ENCODE data around the gene SORCS2.
A peak's percentile ranks its signal among the peaks of the same experiment; 100 is the strongest.

The SORCS2 gene

DNA sequence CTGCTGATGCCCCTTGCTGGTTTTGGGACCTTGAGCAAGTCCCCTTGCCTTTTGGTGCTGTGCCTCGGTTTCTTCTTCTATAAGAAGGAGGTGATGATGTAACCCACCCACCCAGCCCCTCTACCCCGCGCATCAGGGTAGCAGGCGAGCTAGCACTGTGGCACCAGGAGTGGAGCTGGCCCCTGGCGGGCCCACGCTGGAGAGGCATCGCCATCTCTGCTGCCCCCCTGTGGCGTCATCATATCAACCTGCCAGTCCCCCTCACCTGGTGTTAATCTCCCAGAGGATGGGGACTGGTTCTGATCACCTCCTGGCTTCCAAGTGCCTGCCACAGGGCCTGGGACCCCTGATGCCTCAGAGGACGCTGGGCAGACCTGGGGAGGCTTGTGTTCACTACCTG, 6.3 kb upstream of the SORCS2 start:
- DNase-seq (ENCODE audit: low spot score) = peak; percentile 14

DNA sequence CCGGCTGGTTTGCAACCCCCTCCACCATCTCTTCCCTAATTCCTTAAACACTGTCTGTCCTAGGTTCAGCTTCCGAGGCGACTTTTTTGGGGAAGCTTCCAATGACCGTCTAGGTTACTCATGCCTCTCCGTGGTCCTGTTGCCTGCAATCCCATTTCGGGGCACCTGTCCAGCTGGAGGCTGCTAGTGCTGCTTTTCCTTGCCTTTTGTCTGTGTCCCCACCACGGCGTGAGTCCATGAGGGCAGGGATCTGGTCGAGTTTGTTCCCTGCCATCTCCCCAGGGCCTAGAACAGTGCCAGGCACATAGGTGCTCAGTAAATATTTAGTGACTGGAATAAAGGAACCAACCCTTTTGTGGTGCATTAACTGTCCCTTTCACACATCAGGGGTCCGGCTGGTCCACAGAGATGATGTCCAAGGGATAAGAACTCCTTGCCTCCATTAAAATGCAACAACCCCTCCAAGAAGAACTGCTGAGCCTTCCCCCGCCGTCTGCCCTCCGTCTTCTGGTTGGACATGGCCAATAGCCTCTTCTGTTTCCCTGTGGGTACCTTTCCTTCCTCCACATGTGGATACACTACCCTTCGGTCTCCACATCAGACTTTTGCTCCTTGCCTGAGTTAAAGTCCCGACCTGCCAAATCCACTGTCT, 5.7 kb upstream of the SORCS2 start:
- DNase-seq (ENCODE audit: low spot score) = no peak

DNA sequence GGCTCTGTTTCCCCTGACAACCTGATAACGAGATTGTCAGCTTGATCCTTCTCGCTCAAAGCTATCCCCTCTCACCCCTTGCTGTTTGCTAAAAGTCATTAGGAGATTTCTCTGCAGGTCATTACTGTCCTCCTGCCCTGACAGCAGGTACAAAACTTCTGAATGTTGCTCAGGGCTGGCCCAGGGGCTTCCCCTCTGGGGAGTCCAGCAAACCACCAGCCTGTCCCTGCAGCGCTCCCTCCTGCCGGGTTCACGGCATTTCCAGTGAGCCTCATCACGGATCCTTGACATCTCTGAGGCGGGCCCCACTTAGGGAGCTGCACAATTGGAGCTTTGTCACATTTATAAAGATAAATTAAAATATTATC, 5.2 kb upstream of the SORCS2 start:
- DNase-seq (ENCODE audit: low spot score) = no peak

DNA sequence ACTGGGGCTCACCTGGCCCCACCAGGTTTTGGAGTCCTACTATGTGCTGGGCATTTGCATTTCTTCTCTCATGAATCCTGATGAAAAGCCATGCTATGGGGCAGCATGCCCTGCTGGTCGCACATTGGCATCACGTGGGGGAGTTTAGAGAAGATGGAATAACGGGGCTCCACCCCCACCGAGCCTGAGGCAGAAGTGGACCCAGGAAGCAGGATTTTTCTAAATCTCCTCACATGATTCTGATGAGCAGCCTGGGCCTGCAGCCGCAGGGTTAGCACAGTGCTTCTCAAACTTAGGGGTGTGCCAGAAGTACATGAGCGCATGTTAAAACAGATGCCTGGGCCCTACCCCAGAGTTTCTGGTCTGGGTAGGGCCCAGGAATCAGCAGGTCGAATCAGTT, 4.6 kb upstream of the SORCS2 start:
- DNase-seq (ENCODE audit: low spot score) = no peak

DNA sequence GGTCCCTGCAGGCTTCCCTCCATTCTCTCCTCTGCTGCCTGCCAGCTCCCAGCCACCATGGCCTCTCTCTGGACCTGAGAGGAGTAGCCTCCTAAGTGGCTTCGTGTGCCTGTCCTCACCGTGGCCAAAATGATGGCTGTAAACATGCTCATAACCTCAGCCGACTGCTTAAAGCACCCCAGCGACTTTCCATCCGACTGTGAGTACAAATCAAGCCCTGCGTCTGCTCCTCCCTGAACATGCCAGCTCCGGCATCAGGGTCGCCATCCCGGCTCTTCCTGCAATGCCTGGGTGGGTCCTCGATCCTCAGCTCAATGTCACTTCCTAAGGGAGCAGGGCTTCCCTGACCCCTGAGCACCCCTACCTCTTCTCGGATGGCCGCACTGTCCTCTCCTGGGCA, 3.3 kb upstream of the SORCS2 start:
- DNase-seq (ENCODE audit: low spot score) = no peak

DNA sequence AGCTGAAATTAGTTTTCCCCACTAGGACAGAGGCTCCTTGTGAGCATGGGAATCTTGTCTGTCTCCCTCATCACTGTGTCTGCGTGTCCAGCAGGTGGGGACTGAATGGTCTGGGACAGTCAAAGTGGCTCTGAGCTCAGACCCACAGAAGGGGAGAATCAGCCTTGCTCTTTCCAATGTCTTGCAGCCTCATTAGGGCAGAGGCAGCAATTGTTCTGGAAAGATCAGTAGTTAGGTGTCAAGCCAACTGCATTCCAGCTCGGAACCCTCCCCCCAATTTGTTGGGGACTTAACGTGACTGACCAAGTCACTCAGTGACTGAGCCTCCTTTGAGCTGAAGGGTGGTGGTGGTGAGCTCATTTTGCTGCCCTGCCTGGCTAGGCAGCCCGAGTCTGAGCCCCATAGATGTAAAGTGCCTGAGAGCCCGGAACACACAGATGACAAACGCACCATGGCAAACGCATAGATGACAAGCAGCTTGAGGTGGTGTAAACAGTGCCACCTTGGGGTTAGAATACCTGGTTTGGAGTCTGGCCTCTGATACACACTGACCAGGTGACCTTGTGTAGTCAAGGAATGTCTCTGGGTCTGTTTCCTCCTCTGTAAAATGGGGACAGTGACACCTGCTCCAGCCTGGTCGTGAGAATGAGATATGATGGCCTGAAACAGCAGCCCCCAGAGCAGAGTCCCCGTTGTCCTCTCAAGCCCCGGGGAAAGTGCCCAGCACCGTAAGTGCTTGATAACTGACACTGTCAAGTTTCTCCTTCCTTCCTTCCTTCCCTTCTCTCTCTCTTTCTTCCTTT, 2.7 kb upstream of the SORCS2 start:
- no peak for DNase-seq (ENCODE audit: low spot score)

DNA sequence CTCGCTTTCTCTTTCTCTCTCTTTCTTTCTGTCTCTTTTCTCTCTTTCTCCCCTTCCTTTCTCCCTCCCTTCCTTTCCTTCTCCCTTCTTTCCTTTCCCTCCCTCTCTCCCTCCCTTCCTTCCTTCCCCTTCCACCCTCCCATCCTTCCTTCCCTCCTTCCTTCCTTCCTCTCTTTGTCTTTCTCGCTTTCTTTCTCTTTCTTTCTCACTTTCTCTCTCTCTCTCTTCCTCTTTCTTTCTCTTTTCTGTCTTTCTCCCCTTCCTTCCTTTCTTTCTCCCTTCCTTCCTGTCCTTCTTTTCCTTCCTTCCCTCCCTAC, 2.1 kb upstream of the SORCS2 start:
- no peak for DNase-seq (ENCODE audit: low spot score)

DNA sequence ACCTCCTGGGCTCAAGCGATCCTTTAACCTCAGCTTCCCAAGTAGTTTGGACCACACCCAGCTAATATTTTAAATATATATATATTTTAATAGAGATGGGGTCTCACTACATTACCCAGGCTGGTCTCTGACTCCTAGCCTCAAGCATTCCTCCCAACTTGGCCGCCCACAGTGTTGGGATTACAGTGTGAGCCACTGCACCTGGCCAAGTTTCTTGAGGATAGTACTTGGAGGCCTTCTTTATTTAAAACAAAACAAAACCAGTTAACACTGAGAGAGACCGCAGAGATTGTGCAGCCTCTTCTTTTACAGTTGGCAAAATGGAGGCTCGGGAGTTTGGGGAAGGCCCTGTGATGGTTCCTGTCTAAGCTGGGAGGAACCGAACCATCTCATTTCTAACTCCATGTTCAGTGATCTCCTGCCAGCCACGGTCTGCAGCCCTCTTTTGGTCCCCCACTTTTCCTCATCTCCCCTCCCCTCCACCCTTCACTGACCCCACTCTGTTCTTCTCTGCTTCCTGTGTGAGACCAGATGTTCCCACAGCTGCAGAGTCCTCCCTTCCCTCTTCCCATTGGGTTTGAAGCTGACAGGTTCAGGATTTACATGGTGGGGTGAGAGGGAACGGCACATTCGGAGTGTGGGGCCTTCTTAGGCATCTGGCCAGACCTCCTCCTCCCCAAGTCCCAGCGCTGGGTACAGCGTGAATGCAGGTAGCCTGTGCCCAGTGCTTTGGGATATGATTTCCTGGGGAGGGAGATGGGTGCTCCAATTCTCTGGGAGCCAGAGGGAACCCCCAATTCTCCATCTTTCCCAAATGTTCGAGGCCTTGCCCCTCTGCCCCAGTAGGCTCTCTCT, 1.4 kb upstream of the SORCS2 start:
- no peak for DNase-seq (ENCODE audit: low spot score)

DNA sequence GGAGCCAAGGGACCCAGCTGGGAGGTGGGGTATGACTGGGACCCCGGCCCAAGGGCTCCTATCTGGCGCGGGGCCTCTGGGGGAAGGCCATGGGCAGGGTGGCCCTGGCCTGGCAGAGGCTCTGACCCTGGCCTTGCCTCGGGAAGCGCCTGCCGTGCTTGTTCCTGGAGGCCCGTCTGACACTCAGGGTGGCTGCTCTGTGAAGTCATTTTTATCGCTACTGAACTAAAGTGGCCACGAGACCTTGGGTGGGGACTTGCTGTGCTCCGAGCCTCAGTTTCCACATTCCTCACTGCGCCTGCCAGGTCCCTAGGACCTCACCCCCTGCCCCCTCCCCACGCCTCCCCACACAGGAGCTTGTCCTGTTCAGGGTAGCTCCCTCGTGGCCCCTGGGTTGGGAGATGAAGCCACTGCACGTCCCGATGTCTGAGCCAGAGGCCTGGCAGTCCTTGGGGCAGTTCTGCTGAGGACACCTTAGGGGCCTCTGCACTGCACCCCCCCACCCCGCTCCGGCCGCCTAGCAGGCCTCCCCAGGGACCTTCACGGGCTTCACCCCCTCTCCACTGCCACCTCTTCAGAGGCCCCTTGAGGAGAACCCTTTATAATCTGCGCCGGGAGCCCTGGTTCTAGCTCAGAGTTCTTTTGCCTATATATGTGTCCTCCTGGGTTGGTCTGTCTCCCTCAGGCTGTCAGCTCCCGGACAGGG, 639 bp upstream of the SORCS2 start:
- DNase-seq (ENCODE audit: low spot score) = no peak

DNA sequence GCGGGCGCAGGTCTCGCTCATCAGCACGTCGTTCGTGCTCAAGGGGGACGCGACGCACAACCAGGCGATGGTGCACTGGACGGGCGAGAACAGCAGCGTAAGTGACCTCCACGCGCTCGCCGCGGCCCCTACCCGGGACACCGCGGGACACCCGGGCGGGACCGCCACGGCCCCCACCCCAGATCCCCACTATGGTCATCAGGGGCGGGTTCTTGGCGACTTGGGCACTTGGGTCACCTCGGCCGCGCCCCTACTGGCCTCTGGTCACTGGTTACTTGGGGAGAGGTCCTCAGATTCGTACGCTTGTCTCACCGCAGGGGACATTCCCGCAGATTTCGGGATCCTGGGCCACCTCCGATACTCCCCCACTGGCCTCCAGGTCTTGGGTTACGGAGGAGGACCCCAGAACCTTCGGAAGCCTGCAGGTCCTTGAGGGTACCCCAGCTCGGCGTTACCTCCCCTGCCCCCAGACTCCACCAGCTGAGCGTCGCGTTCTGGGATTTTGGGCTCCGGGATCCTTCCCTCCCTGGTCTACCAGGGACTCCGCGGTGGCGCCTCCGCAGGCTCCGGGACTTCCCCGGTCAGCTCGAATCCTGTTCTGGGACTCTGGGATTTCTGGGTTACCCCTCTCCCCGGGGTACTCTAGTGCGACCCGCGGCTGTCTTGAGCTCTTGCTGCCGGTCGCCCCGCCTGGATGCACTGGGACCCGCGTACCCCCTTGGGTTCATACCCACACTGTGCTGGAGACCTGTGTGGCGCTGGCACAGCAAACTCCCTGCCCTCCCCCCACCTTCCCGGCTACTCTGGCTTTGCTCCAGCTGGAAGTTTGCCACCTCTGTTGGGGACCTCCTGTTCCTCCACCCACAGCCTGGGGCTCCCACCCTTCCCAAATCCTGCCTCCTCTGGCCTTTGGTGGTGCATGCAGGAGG, 956 bp downstream of the SORCS2 start:
- DNase-seq (ENCODE audit: low spot score) = no peak

DNA sequence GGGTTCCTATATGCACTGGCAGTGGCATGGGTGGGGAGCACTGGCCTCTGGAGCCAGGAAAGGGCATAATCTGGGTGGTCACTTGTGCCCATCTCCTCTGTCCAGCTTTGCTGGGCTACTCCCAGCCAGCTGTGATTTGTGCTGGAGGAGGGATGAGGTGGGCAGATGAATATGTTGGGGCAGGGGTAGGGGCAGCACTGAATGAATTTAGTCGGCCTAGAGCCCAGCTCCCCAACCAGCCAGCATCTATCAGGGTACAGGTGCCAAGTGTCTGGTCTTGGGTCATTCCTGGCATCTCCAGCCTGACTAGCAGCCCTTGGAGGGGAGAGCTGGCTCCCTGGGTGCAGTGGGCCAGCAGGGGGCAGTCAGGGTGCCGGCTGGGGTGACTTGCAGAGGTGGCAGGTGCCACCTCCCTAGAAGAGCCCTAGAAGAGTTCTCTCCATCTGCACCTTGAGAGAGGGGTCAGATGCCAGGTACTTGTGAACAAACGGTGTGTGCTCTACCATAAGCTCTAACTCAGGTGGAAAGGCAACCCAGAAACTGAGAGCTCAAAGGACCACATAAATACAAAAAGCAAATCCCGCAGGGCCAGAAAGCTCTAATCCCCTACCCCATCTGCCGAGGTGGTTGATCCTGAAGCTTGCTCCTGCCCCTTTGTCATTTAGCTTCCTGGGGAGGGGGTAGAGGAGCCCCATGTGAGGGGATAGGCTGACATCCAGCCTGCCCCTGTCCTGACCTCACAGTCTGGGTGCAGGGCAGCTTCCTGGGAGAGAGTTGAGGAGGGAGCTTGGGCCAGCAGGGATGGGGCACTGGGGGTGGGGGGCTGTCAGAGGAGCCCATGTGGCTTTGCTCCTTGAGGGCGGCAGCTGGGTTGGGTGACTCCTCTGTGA, 2.2 kb downstream of the SORCS2 start:
- DNase-seq (ENCODE audit: low spot score) = no peak

DNA sequence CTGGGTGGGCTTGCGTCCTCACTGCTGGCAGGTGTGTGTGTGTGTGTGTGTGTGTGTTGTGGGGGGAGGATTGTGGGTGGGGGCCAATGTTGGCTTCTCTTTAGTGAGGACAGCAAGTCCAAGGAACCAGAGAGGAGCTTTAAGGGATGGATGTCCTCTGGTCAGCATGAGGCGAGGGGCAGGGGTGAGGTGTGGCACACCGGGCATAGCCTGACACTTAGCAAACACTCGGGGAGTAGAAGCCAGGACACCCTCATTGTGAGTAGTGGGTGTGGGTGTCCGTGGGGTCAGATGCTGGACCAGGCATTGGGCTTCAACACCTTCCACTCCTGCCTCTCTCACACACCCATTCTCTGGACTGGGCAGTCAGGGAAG, 2.8 kb downstream of the SORCS2 start:
- no peak for DNase-seq (ENCODE audit: low spot score)

DNA sequence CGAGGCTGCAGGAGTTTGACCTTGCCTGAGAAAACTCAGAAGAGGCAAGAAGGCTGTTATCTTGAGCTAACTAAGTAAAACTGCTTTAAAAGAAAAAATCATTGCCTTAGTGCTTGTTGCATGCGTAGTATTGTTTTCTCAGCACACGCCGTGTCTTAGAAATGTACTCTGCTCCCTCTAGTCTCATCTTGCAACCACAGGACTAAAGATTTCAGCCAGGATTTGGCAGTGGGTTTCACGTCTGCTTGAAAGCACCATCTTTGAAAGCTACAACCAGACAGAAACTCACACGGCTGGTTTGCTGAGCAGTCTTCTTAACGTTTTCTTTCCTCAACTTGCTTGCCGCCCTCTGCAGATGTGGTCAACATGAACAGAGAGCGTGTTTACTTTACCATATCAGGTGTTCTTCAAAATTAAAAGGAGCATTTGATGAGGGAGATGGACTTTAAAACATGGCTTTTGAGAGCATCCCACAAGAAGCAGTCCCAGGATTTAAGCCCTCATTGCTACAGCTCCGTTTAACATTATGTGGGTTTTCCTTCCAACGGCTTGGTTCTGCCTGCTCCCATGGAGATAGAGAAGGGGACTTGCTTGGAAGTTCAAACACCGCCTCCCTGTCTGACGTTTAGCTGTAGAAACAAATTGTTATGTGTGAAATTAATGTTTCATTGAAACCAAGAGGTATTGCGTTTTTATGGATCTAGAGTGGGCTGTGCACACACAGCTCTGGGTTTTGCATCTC, 3.4 kb downstream of the SORCS2 start:
- no peak for DNase-seq (ENCODE audit: low spot score)

DNA sequence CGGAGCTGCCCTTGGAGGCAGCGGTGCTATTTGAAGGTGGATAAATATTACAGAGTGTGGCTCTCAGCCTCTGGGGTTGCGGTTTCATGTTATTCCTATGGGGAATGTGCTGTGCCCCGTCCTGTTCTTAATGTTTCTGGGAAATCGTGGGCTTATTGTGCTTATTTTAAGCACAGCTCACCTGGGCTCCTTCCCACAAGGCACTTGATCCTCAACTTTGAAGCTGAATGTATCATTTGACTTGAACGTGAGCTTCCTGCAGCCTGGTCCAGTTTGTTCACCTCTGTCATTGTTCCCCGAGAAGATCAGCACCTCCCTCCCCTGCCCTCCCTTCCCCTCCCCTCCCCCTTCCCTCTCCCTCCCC, 3.9 kb downstream of the SORCS2 start:
- DNase-seq (ENCODE audit: low spot score) = no peak

DNA sequence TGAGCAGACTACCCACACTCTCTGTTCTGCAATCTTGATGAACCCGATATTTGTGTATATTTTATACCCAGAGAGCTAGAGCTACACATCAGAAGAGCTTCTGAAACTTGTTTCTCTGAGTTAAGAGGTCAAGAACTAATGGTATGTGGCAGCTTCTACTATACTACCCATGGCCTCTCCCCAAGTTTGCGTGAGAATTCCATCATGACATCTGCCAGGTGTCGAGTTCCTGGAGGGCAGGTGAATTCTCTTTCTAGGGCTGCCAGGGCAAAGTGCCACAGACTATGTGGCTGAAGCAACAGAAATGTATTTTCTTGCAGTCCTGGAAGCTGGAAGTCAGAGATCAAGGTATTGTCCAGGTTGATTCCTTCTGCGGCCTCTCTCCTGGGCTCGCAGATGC, 4.4 kb downstream of the SORCS2 start:
- DNase-seq (ENCODE audit: low spot score) = no peak

DNA sequence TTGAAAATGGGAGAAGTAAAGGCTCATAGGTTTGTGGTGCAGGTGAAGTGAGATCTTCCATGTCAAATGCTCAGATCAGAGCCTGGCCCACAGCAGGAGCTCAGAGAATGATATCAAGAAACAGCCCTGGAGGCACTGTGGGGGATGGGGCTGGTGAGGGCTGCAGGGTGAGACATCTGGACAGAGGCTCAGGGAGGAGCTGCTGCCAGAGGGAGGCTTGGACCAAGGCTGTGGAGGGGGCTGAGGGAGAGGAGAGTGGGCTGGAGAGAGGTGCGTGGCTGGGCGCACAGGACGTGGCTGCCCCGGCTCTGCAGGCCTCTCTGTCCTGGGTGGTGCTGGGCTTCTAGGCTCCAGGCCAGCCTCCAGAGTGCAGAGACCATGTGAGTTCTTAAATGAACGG, 5.6 kb downstream of the SORCS2 start:
- no peak for DNase-seq (ENCODE audit: low spot score)

DNA sequence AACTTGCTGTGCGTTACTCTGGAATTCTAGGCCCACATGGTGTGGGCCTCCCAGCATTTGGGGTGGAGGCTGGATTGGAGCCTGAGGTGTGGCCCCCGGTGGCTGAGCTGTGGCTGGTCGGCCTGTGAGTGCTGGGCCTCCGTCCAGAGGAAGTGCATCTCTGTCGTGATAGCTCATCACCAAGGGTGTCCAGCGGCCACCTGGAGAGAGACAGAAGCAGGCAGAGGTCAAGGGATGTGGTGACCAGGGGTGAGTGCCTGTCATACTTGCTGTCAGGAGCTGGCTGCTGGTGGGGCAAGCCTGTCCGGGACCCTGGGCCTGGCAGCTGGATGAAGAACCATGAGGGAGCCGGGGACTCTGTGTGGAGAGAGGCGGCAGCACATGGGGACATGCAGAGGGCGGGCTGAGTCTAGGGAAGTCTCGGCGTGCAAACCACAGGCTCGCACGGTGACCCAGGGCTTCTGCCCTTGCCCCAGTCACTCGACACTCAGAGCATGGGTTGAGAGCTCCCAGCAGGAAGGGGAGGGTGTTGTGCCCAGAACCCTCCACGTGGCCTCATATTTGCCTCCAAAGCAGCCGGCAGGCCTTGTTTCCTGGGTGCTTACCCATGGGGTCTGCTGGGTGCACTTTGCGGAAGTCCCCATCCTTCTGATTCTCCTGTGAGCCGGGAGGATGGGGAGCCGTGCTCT, 6.2 kb downstream of the SORCS2 start:
- no peak for DNase-seq (ENCODE audit: low spot score)

DNA sequence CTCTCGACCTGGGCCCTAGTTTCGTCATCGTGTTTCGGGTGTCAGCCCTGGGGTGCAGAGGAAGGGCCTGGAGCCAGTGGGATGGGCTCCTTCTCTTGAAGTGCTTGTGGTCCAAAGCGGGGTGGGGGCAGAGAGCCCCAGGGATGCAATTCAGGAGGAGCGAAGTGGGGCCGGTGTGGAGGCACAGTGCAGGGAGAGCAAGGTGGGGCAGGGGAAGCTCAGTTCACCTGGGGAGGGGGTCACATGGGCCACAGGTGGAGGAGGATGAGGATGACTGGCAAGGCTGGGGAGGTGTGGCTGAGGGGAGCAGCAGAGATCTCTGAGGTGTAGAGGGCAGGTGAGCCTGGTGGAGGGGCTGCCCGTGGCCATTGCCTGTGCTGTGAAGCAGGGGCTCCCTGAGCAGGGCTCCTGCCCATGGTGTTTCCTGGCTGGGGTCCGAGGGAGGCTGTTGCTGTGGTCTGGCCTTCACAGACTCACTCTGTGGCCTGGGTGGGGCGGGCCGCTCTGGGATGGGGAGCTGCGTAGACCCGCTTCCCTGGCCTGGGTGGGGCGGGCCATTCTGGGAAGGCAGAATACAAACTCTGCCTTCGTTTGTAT, 6.9 kb downstream of the SORCS2 start:
- DNase-seq (ENCODE audit: low spot score) = no peak

All from COLO829 (cell line).